ENCODE measurements around the gene PCDHB4.
"Not testable (repeated sequence)": the region's sequence is repeated elsewhere in the genome, so short reads cannot be mapped to it uniquely, and the experiment has no call there.

GRCh38 chr5:141157356-141157755, 35.7 kb downstream of the PCDHB4 start:
- TF ChIP-seq, protein P1, sequence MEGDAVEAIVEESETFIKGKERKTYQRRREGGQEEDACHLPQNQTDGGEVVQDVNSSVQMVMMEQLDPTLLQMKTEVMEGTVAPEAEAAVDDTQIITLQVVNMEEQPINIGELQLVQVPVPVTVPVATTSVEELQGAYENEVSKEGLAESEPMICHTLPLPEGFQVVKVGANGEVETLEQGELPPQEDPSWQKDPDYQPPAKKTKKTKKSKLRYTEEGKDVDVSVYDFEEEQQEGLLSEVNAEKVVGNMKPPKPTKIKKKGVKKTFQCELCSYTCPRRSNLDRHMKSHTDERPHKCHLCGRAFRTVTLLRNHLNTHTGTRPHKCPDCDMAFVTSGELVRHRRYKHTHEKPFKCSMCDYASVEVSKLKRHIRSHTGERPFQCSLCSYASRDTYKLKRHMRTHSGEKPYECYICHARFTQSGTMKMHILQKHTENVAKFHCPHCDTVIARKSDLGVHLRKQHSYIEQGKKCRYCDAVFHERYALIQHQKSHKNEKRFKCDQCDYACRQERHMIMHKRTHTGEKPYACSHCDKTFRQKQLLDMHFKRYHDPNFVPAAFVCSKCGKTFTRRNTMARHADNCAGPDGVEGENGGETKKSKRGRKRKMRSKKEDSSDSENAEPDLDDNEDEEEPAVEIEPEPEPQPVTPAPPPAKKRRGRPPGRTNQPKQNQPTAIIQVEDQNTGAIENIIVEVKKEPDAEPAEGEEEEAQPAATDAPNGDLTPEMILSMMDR (IDR thresholded peaks at IDR 0.05) = not testable (repeated sequence)
- TF ChIP-seq POLR2A (IDR thresholded peaks at IDR 0.05) = not testable (repeated sequence)

Data from adrenal gland (tissue), 5 donors.